Measurements from ENCODE around the gene CES2. TPM values are rescaled to one million over a fixed set of nuclear protein-coding genes. Genes with fewer than 3 reads are reported as not detected.
A peak's percentile ranks its signal among the peaks of the same experiment; 100 is the strongest.
"Not testable (repeated sequence)": the region's sequence is repeated elsewhere in the genome, so short reads cannot be mapped to it uniquely, and the experiment has no call there.

CES2 gene
- total RNA-seq, 1 donor from 2014 or later, result 55.7 TPM

- intact Hi-C loops (cut with DNase I), result no loop called here
- Histone ChIP-seq H3K27me3 (no peaks in the 10 kb centered on the region), H3K9me3 (no peaks in the 10 kb centered on the region), H3K36me3 (no peaks in the 10 kb centered on the region), H3K4me3 (no peak overlapping the region), H3K27ac (no peak overlapping the region), H3K4me1 (peaks cover 6% of the 10 kb centered on the region)
- TF ChIP-seq POLR2AphosphoS5 (IDR thresholded peaks at IDR 0.05; ENCODE audit: insufficient read depth in 1 of 2, low read depth in 1 of 2), result no peak
- TF ChIP-seq CTCF (IDR thresholded peaks at IDR 0.05), result no peak
- no peak for TF ChIP-seq POLR2A (IDR thresholded peaks at IDR 0.05)
- no peak for DNase-seq (ENCODE audit: extremely low spot score in 2 of 2)
Measured at GRCh38 chr16:66953462-66954096, 18.3 kb downstream of the CES2 start.

- intact Hi-C loops (cut with DNase I), result no loop called here
- Histone ChIP-seq H3K27me3 (no peaks in the 10 kb centered on the region), H3K4me1 (peaks cover under 1% of the 10 kb centered on the region), H3K4me3 (no peak overlapping the region), H3K9me3 (no peaks in the 10 kb centered on the region), H3K36me3 (no peaks in the 10 kb centered on the region), H3K27ac (no peak overlapping the region)
- no peak for DNase-seq (ENCODE audit: extremely low spot score in 2 of 2)
- TF ChIP-seq POLR2AphosphoS5 (IDR thresholded peaks at IDR 0.05; ENCODE audit: insufficient read depth in 1 of 2, low read depth in 1 of 2) (peak in 1 of 2 donors; percentile 44), POLR2A (IDR thresholded peaks at IDR 0.05) (no peak), CTCF (IDR thresholded peaks at IDR 0.05) (peak; percentile 54 to 76 (median 75))
Measured at GRCh38 chr16:66954097-66954659, 18.9 kb downstream of the CES2 start.

DNA sequence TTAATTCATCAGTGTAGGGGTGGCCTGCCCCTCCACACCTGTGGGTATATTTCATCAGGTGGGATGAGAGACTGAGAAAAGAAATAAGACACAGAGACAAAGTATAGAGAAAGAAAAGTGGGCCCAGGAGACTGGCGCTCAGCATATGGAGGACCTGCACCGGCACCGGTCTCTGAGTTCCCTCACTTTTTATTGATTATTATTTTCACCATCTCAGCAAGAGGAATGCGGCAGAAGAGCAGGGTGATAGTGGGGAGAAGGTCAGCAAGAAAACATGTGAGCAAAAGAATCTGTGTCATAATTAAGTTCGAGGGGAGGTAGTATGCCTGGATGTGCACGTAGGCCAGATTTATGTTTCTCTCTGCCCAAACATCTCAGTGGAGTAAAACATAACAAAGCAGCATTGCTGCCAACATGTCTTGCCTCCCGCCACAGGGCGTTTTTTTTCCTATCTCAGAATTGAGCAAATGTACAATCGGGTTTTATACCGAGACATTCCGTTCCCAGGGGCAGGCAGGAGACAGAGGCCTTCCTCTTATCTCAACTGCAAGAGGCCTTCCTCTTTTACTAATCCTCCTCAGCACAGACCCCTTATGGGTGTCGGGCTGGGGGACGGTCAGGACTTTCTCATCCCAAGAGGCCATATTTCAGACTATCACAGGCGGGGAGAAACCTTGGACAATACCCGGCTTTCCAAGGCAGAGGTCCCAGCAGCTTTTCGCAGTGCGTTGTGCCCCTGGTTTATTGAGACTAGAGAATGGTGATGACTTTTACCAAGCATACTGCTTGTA is 20.2 kb downstream of the CES2 start:
- intact Hi-C loops (cut with DNase I); DNase-seq (ENCODE audit: extremely low spot score in 2 of 2); H3K27ac ChIP-seq; H3K27me3 ChIP-seq; H3K4me1 ChIP-seq; H3K4me3 ChIP-seq; H3K36me3 ChIP-seq; H3K9me3 ChIP-seq: not testable (repeated sequence)

DNA sequence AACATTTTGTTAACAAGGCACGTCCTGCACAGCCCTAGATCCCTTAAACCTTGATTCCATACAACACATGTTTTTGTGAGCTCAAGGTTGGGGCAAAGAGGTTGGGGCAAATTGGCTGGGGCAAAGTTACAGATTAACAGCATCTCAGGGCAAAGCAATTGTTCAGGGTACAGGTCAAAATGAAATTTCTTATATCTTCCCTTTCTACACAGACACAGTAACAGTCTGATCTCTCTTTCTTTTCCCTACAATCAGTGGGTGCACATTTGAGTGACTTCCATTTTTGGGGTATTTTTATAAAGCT is 20.8 kb downstream of the CES2 start:
- not testable (repeated sequence) for H3K4me3 ChIP-seq

GRCh38 chr16:66958857-66959703 is 23.8 kb downstream of the CES2 start:
- Histone ChIP-seq H3K27ac (no peak overlapping the region), H3K4me1 (peaks cover 8% of the 10 kb centered on the region), H3K4me3 (no peak overlapping the region), H3K9me3 (no peaks in the 10 kb centered on the region), H3K36me3 (no peaks in the 10 kb centered on the region), H3K27me3 (no peaks in the 10 kb centered on the region)
- intact Hi-C loops (cut with DNase I), result no loop called here
- no peak for DNase-seq (ENCODE audit: extremely low spot score in 2 of 2)
- TF ChIP-seq POLR2A (IDR thresholded peaks at IDR 0.05) (no peak), CTCF (IDR thresholded peaks at IDR 0.05) (no peak), POLR2AphosphoS5 (IDR thresholded peaks at IDR 0.05; ENCODE audit: insufficient read depth in 1 of 2, low read depth in 1 of 2) (no peak)

More for the DNA sequence above, 20.8 kb downstream of the CES2 start:
- H3K9me3 ChIP-seq; H3K36me3 ChIP-seq; H3K4me1 ChIP-seq; H3K27ac ChIP-seq; H3K27me3 ChIP-seq; DNase-seq (ENCODE audit: extremely low spot score in 2 of 2); intact Hi-C loops (cut with DNase I): not testable (repeated sequence)
